Measurements from ENCODE around the gene SEC22C. TPM values are rescaled to one million over a fixed set of nuclear protein-coding genes. Genes with fewer than 3 reads are reported as not detected.

The SEC22C gene
- polyA plus RNA-seq, 1 donor (not counting 4 experiments of a cell fraction or from before 2014, with no cell fraction given), result 58.4 TPM

GRCh38 chr3:42531470-42531869 is 50.3 kb downstream of the SEC22C start:
- Histone ChIP-seq H3K4me1 (ENCODE audit: control insufficient read depth, extremely low read depth, insufficient read depth, low read length) (peaks cover 5% of the 10 kb centered on the region), H2AFZ (ENCODE audit: control insufficient read depth, low read length) (no peak overlapping the region), H3K27me3 (ENCODE audit: control insufficient read depth, extremely low read depth, insufficient read depth, low read length) (no peaks in the 10 kb centered on the region), H3K9ac (ENCODE audit: control insufficient read depth, extremely low read depth, insufficient read depth, low read length) (no peak overlapping the region), H3K79me2 (ENCODE audit: control insufficient read depth, insufficient read depth, low read length) (no peaks in the 10 kb centered on the region), H3K9me1 (ENCODE audit: control insufficient read depth, extremely low read depth, insufficient read depth, low read length) (no peaks in the 10 kb centered on the region), H3K4me2 (ENCODE audit: control insufficient read depth, extremely low read depth, insufficient read depth, low read depth, low read length) (no peak overlapping the region), H3K27ac (ENCODE audit: control insufficient read depth, insufficient read depth, low read length) (no peak overlapping the region), H4K20me1 (ENCODE audit: control insufficient read depth, extremely low read depth, insufficient read depth, low read length) (no peaks in the 10 kb centered on the region), H3K36me3 (ENCODE audit: control insufficient read depth in 2 of 2, extremely low read depth in 1 of 2, insufficient read depth in 2 of 2, low read length in 2 of 2) (no peaks in the 10 kb centered on the region), H3K4me3 (ENCODE audit: control insufficient read depth in 2 of 3, extremely low read depth in 1 of 3, insufficient read depth in 2 of 3, low read depth in 1 of 3, low read length in 3 of 3) (no peak overlapping the region), H3K9me3 (ENCODE audit: control insufficient read depth, low read depth, low read length) (no peaks in the 10 kb centered on the region)
- no peak for DNase-seq (ENCODE audit: low read depth, low spot score)
- no peak for TF ChIP-seq EZH2 (IDR thresholded peaks at IDR 0.05; ENCODE audit: low read length)
- no peak for TF ChIP-seq CTCF (optimal IDR thresholded peaks at IDR 0.05 in 1 of 3, IDR thresholded peaks at IDR 0.05 in 1 of 3, conservative IDR thresholded peaks at IDR 0.05 in 1 of 3; ENCODE audit: extremely low read depth in 1 of 3, insufficient read depth in 2 of 3, low read length in 3 of 3)
- dilution Hi-C loops (cut with MboI; ENCODE audit: extremely low pct_ligation_motif_present, low sequenced_read_pairs), result no loop called here
- no peak for FAIRE-seq

GRCh38 chr3:42530073-42530472 is 51.7 kb downstream of the SEC22C start:
- no peak for TF ChIP-seq CTCF (optimal IDR thresholded peaks at IDR 0.05 in 1 of 3, IDR thresholded peaks at IDR 0.05 in 1 of 3, conservative IDR thresholded peaks at IDR 0.05 in 1 of 3; ENCODE audit: extremely low read depth in 1 of 3, insufficient read depth in 2 of 3, low read length in 3 of 3)
- Histone ChIP-seq H3K4me1 (ENCODE audit: control insufficient read depth, extremely low read depth, insufficient read depth, low read length) (peaks cover 5% of the 10 kb centered on the region), H4K20me1 (ENCODE audit: control insufficient read depth, extremely low read depth, insufficient read depth, low read length) (no peaks in the 10 kb centered on the region), H3K9me3 (ENCODE audit: control insufficient read depth, low read depth, low read length) (no peaks in the 10 kb centered on the region), H2AFZ (ENCODE audit: control insufficient read depth, low read length) (no peak overlapping the region), H3K9me1 (ENCODE audit: control insufficient read depth, extremely low read depth, insufficient read depth, low read length) (no peaks in the 10 kb centered on the region), H3K4me2 (ENCODE audit: control insufficient read depth, extremely low read depth, insufficient read depth, low read depth, low read length) (no peak overlapping the region), H3K27ac (ENCODE audit: control insufficient read depth, insufficient read depth, low read length) (no peak overlapping the region), H3K9ac (ENCODE audit: control insufficient read depth, extremely low read depth, insufficient read depth, low read length) (no peak overlapping the region), H3K4me3 (ENCODE audit: control insufficient read depth in 2 of 3, extremely low read depth in 1 of 3, insufficient read depth in 2 of 3, low read depth in 1 of 3, low read length in 3 of 3) (no peak overlapping the region), H3K27me3 (ENCODE audit: control insufficient read depth, extremely low read depth, insufficient read depth, low read length) (no peaks in the 10 kb centered on the region), H3K36me3 (ENCODE audit: control insufficient read depth in 2 of 2, extremely low read depth in 1 of 2, insufficient read depth in 2 of 2, low read length in 2 of 2) (no peaks in the 10 kb centered on the region), H3K79me2 (ENCODE audit: control insufficient read depth, insufficient read depth, low read length) (no peaks in the 10 kb centered on the region)
- DNase-seq (ENCODE audit: low read depth, low spot score), result no peak
- no peak for FAIRE-seq
- dilution Hi-C loops (cut with MboI; ENCODE audit: extremely low pct_ligation_motif_present, low sequenced_read_pairs), result no loop called here

All from keratinocyte (primary cell).